Fibroblast of lung (primary cell): ENCODE measurements around the gene HHAT.

Source experiments
- CTCF ChIP-seq, 2 donors: IDR thresholded peaks in 1 of 2; conservative IDR thresholded peaks in 1 of 2; 1 replicate in 1 of 2; 2 replicates in 1 of 2; pipeline ENCODE4 v1.5.1; 2011 to 2012; ENCODE audit warnings: low read length in 2 of 2, control low read depth in 1 of 2, inconsistent platforms in 1 of 2, low read depth in 1 of 2, mild to moderate bottlenecking in 1 of 2
- EZH2 ChIP-seq: IDR thresholded peaks from 2 replicates; pipeline ENCODE4 v1.5.1; 2012; ENCODE audit warnings: low read length, control low read depth, mild to moderate bottlenecking; ENCODE audit errors: missing control alignments

DNA sequence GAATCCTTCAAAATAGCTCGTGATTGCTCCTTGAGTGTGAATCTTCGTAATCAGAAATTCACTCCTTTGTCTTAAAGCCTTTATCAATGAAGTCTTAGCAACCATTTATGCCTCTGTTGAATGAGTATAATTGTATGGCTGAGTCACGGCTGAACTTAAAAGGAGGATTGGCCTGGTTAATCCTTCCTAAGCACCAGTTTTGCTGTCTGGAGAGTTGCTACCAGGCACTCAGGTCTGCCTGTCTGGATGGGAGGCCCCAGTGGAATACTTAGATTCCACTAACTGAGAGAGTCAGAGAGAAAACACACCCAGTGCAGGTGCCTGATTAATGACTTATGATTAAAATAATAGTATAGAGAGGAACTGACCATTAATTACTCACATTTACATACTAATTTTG, 7.6 kb upstream of the HHAT start:
- no peak for TF ChIP-seq CTCF (conservative IDR thresholded peaks at IDR 0.05 in 1 of 2, IDR thresholded peaks at IDR 0.05 in 1 of 2; ENCODE audit: low read depth in 1 of 2, low read length in 2 of 2)
- no peak for TF ChIP-seq EZH2
